ENCODE data around the gene ACOT6. TPM values are rescaled to one million over a fixed set of nuclear protein-coding genes. Genes with fewer than 3 reads are reported as not detected.

ACOT6 gene
- polyA plus RNA-seq, 1 of the 3 experiments (the other 2 are of a cell fraction), result not detected

DNA sequence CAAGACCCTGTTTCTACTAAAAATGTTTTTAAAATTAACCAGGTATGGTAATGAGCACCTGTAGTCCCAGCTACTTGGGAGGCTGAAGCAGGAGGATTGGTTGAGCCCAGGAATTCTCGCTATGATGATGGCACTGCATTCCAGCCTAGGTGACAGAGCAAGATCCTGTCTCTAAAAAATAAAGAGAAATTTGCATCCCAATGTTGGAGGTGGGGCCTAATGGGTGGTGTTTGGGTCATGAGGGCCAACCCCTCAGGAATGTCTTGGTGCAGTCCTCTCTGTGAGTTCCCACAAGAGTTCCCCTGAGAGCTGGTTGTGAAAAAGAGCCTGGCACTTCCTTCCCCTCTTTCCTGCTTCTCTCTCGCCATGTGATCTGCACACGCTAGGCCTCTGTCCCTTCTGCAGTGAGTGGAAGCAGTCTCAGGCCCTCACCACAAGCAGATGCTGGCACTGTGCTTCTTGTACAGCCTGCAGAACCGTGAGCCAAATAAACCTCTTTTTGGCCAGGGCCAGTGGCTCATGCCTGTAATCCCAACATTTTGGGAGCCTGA lies 11.3 kb downstream of the ACOT6 start:
- Histone ChIP-seq H2AFZ (ENCODE audit: low read depth) (no peak overlapping the region), H3K9me2 (no peaks in the 10 kb centered on the region), H3K9ac (no peak overlapping the region), H4K20me1 (ENCODE audit: insufficient read depth) (no peaks in the 10 kb centered on the region), H3K4me1 (ENCODE audit: control insufficient read depth in 1 of 2, insufficient read depth in 2 of 2, low read depth in 1 of 2, low read length in 1 of 2) (no peaks in the 10 kb centered on the region), H3K27me3 (ENCODE audit: insufficient read depth) (no peaks in the 10 kb centered on the region), H3K4me3 (ENCODE audit: low read depth in 2 of 2, low read length in 1 of 2) (no peak overlapping the region), H3K4me2 (no peak overlapping the region), H3F3A (replicated peaks; ENCODE audit: insufficient read depth) (no peaks in the 10 kb centered on the region), H3K36me3 (replicated peaks in 1 of 2; ENCODE audit: control insufficient read depth in 1 of 2, insufficient read depth in 2 of 2, low read length in 1 of 2) (no peaks in the 10 kb centered on the region), H3K79me2 (ENCODE audit: insufficient read depth) (no peaks in the 10 kb centered on the region), H3K9me3 (no peaks in the 10 kb centered on the region), H3K27ac (ENCODE audit: low read depth in 2 of 2, low read length in 1 of 2) (no peak overlapping the region)
- TF ChIP-seq, protein P1, sequence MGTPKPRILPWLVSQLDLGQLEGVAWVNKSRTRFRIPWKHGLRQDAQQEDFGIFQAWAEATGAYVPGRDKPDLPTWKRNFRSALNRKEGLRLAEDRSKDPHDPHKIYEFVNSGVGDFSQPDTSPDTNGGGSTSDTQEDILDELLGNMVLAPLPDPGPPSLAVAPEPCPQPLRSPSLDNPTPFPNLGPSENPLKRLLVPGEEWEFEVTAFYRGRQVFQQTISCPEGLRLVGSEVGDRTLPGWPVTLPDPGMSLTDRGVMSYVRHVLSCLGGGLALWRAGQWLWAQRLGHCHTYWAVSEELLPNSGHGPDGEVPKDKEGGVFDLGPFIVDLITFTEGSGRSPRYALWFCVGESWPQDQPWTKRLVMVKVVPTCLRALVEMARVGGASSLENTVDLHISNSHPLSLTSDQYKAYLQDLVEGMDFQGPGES (IDR thresholded peaks at IDR 0.05; ENCODE audit: low read depth, low read length), result no peak
- TF ChIP-seq RAD21 (IDR thresholded peaks at IDR 0.05; ENCODE audit: low read length), result no peak
- no peak for TF ChIP-seq NFIC (IDR thresholded peaks at IDR 0.05; ENCODE audit: borderline replicate concordance)
- TF ChIP-seq, protein P2, sequence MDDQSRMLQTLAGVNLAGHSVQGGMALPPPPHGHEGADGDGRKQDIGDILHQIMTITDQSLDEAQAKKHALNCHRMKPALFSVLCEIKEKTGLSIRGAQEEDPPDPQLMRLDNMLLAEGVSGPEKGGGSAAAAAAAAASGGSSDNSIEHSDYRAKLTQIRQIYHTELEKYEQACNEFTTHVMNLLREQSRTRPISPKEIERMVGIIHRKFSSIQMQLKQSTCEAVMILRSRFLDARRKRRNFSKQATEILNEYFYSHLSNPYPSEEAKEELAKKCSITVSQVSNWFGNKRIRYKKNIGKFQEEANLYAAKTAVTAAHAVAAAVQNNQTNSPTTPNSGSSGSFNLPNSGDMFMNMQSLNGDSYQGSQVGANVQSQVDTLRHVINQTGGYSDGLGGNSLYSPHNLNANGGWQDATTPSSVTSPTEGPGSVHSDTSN (IDR thresholded peaks at IDR 0.05), result no peak
- no peak for TF ChIP-seq MEF2A (IDR thresholded peaks at IDR 0.05; ENCODE audit: borderline replicate concordance, low read depth)
- whole genome bisulfite sequencing (ENCODE audit: low lambda C conversion rate), result 89% methylated on average over 4 of the region's 4 CpGs
- no peak for DNase-seq
- ChIA-PET CTCF (interaction anchor here (0.7 kb wide), 1 partner anchor 114 kb away, joined by 3 read pairs; no protein-coding TSS in a partner anchor), POLR2A (no interaction called here)

DNA sequence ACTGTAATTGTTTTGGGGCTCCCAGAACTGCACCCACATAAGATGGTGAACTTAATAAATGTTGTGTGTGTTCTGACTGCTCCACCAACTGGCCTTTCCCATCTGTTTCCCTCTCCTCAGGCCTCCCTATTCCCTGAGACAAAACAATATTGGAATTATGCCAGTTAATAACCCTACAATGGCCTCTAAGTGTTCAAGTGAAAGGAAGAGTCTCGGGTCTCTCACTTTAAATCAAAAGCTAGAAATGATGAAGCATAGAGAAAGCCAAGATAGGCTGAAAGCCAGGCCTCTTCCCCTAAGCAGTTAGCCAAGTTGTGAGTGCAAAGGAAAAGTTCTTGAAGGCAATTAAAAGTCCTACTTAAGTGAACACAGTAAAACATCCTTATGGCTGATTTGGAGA lies 13.4 kb downstream of the ACOT6 start:
- Histone ChIP-seq H2AFZ (ENCODE audit: low read depth) (no peak overlapping the region), H3K9ac (no peak overlapping the region), H3K79me2 (ENCODE audit: insufficient read depth) (no peaks in the 10 kb centered on the region), H3K4me2 (no peak overlapping the region), H3K9me2 (no peaks in the 10 kb centered on the region), H3K4me3 (ENCODE audit: low read depth in 2 of 2, low read length in 1 of 2) (no peak overlapping the region), H3K27ac (ENCODE audit: low read depth in 2 of 2, low read length in 1 of 2) (no peak overlapping the region), H3K9me3 (no peaks in the 10 kb centered on the region), H4K20me1 (ENCODE audit: insufficient read depth) (no peaks in the 10 kb centered on the region), H3K4me1 (ENCODE audit: control insufficient read depth in 1 of 2, insufficient read depth in 2 of 2, low read depth in 1 of 2, low read length in 1 of 2) (no peaks in the 10 kb centered on the region), H3K27me3 (ENCODE audit: insufficient read depth) (no peaks in the 10 kb centered on the region), H3F3A (replicated peaks; ENCODE audit: insufficient read depth) (no peaks in the 10 kb centered on the region), H3K36me3 (replicated peaks in 1 of 2; ENCODE audit: control insufficient read depth in 1 of 2, insufficient read depth in 2 of 2, low read length in 1 of 2) (no peaks in the 10 kb centered on the region)
- ChIA-PET POLR2A (no interaction called here), CTCF (interaction anchor here (1.2 to 2.6 kb wide), 2 partner anchors 28 to 117 kb away, joined by 3 to 13 read pairs; no protein-coding TSS in a partner anchor)
- 71% methylated on average over 1 of the region's 1 CpG for WGBS (ENCODE audit: low lambda C conversion rate)
- DNase-seq, result no peak
- TF ChIP-seq, protein P3, sequence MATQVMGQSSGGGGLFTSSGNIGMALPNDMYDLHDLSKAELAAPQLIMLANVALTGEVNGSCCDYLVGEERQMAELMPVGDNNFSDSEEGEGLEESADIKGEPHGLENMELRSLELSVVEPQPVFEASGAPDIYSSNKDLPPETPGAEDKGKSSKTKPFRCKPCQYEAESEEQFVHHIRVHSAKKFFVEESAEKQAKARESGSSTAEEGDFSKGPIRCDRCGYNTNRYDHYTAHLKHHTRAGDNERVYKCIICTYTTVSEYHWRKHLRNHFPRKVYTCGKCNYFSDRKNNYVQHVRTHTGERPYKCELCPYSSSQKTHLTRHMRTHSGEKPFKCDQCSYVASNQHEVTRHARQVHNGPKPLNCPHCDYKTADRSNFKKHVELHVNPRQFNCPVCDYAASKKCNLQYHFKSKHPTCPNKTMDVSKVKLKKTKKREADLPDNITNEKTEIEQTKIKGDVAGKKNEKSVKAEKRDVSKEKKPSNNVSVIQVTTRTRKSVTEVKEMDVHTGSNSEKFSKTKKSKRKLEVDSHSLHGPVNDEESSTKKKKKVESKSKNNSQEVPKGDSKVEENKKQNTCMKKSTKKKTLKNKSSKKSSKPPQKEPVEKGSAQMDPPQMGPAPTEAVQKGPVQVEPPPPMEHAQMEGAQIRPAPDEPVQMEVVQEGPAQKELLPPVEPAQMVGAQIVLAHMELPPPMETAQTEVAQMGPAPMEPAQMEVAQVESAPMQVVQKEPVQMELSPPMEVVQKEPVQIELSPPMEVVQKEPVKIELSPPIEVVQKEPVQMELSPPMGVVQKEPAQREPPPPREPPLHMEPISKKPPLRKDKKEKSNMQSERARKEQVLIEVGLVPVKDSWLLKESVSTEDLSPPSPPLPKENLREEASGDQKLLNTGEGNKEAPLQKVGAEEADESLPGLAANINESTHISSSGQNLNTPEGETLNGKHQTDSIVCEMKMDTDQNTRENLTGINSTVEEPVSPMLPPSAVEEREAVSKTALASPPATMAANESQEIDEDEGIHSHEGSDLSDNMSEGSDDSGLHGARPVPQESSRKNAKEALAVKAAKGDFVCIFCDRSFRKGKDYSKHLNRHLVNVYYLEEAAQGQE (IDR thresholded peaks at IDR 0.05; ENCODE audit: low read depth, low read length), result no peak
- TF ChIP-seq GABPA (IDR thresholded peaks at IDR 0.05; ENCODE audit: low read depth) (no peak), JUND (IDR thresholded peaks at IDR 0.05) (no peak), TEAD4 (IDR thresholded peaks at IDR 0.05; ENCODE audit: borderline replicate concordance, insufficient read depth) (no peak), ELF1 (IDR thresholded peaks at IDR 0.05) (no peak), TAF1 (IDR thresholded peaks at IDR 0.05; ENCODE audit: borderline replicate concordance, low read depth, low read length) (no peak), NRF1 (IDR thresholded peaks at IDR 0.05; ENCODE audit: low read depth, low read length) (no peak), MEF2A (IDR thresholded peaks at IDR 0.05; ENCODE audit: borderline replicate concordance, low read depth) (no peak), GATA2 (CRISPR knock-in tag; IDR thresholded peaks at IDR 0.05) (no peak), FOSL2 (IDR thresholded peaks at IDR 0.05; ENCODE audit: borderline replicate concordance, low read depth) (no peak)
- TF ChIP-seq, protein P4, sequence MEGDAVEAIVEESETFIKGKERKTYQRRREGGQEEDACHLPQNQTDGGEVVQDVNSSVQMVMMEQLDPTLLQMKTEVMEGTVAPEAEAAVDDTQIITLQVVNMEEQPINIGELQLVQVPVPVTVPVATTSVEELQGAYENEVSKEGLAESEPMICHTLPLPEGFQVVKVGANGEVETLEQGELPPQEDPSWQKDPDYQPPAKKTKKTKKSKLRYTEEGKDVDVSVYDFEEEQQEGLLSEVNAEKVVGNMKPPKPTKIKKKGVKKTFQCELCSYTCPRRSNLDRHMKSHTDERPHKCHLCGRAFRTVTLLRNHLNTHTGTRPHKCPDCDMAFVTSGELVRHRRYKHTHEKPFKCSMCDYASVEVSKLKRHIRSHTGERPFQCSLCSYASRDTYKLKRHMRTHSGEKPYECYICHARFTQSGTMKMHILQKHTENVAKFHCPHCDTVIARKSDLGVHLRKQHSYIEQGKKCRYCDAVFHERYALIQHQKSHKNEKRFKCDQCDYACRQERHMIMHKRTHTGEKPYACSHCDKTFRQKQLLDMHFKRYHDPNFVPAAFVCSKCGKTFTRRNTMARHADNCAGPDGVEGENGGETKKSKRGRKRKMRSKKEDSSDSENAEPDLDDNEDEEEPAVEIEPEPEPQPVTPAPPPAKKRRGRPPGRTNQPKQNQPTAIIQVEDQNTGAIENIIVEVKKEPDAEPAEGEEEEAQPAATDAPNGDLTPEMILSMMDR (IDR thresholded peaks at IDR 0.05), result no peak
- TF ChIP-seq, protein P5, sequence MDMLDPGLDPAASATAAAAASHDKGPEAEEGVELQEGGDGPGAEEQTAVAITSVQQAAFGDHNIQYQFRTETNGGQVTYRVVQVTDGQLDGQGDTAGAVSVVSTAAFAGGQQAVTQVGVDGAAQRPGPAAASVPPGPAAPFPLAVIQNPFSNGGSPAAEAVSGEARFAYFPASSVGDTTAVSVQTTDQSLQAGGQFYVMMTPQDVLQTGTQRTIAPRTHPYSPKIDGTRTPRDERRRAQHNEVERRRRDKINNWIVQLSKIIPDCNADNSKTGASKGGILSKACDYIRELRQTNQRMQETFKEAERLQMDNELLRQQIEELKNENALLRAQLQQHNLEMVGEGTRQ (IDR thresholded peaks at IDR 0.05; ENCODE audit: borderline replicate concordance, low read depth, low read length), result no peak
- TF ChIP-seq, protein P6, sequence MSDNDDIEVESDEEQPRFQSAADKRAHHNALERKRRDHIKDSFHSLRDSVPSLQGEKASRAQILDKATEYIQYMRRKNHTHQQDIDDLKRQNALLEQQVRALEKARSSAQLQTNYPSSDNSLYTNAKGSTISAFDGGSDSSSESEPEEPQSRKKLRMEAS (IDR thresholded peaks at IDR 0.05; ENCODE audit: low read depth), result no peak
- TF ChIP-seq, protein P1 (IDR thresholded peaks at IDR 0.05; ENCODE audit: low read depth, low read length), result no peak
